AG20443 (cell line): ENCODE results near the gene RAC3.

ENCODE experiments used
- DNase-seq: peaks from one replicate; pipeline ENCODE4 v3.0.0; 2012; ENCODE audit warnings: low spot score, mixed read lengths

RAC3 gene

DNA sequence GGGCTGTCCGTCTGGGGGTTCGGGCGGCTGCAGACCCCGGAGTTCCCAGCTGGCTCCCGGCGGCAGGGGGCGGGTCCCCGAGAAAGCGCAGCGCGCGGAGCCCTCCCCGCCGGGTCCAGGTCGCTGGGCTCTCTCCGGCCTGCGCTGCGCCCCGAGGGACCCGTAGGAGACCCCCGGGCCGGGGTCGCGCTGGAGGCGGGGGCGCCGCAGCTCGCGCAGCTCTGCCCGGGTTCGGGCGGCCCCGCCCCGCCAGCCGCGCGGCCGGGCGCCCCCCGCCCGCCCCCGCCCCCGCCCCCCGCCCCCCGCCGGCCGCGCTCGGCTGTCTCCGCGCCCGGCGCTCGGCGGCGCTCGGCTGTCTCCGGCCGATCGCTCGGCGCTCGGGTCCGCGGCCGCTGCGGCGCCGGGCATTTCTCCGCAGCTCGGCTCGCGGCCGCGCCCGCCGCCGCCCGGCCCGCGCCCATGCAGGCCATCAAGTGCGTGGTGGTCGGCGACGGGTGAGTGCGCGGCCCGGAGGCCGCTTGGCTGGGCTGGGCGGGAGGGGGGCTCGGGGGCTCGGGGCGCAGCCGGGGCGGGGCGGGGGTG lies at the start of gene RAC3:
Gene RAC3, plus strand, starts transcription at position 376 of the 582 bp plus-strand sequence. Its CDS starts 84 bp downstream, at position 460.
- peak; percentile 72 for DNase-seq

DNA sequence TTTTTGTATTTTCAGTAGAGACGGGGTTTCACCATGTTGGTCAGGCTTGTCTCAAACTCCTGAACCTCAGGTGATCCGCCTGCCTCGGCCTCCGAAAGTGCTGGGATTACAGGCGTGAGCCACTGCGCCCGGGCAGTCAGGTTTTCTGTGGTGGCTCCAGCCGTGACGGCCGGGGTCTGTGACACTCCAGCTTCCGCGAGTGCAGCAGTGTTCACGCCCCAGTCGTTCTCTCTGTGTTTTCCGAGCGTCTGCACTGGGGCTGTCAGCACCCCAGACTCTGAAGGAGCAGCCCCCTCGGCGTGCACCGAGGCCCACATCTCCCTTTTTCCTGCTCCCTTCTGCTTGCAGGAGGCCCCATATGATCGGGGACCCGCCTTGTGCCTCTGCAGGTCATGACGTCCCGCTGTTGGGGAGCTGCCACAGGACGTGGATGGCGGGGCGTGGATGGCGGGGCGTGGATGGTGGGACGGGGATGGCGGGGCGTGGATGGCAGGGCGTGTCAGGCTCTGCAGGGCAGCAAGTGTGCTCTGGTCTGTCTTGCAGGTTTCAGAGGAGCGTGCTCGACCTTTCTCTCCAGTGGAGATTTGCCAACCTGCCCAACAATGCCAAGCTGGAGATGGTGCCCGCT lies 48.4 kb upstream of the RAC3 start:
- DNase-seq, result no peak

DNA sequence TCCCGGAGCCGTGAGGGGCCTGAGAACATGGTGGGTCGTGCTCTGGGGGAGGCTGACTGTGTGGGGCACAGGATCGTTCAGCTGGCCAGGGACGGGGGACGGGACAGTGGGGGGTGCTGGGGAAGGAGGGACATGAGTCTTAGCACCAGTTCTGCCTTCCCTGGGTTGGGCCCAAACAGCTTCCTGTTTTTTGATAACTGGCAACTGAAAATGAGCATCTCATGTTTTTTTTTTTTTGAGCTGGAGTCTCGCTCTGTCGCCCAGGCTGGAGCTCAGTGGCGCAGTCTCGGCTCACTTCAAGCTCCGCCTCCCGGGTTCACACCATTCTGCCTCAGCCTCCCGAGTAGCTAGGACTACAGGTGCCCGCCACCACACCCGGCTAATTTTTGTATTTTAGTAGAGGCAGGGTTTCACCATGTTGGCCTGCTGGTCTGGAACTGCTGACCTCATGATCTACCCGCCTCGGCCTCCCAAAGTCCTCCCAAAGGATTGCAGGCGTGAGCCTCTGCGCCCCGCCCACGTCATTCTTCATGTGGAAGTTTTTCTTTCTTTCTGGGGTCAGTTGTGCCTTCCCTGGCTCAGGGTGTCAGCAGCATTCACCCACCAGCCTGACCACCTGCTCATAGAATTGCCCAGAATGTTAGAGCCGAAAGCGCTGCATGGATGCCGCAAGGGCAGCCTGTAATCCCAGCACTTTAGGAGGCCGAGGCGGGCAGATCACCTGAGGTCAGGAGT lies 47.7 kb upstream of the RAC3 start:
- DNase-seq, result no peak

DNA sequence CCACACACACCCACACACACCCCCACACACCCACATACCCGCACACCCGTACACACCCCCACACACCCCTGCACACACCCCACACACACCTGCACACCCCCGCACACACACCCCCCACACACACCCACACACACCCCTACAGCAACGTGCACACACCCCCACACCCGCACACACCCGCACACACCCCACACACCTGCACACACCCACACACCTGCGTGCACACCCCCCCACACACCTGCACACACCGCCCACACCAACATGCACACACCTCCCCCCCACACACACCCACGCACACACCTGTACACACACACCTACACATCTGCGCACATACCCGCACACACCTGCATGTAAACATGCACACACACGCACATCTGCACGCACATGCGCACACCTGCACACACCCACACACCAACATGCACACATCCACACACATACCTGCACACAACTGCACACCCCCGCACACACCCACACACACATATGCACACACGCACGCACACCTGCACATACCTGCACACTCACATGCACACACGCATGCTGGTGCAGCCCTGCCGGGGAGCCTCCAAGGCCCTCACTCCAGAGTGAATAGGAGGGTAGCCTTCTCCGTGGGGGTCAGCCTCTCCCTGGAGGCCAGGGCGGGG lies 46.6 kb upstream of the RAC3 start:
- DNase-seq, result no peak

DNA sequence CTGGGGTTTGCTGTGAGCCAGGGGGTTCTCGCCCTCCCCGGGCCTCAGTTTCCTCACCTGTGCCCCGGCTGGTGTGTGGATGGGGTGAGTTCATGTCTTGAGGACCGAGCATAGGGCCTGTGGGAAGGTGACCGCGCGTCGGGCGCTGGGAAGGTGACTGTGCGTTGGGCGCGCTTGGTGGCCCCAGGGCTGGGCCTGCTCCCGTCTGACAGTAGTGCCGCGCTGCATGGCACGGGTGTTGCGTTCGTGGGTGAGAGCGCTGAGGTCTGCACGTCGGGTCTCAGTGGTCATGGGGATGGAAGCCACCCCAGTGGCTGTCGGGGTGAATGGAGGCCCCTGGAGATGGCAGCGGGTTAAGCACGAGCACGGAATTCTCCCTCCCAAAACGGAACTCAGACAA lies 44.9 kb upstream of the RAC3 start:
- DNase-seq, result no peak

DNA sequence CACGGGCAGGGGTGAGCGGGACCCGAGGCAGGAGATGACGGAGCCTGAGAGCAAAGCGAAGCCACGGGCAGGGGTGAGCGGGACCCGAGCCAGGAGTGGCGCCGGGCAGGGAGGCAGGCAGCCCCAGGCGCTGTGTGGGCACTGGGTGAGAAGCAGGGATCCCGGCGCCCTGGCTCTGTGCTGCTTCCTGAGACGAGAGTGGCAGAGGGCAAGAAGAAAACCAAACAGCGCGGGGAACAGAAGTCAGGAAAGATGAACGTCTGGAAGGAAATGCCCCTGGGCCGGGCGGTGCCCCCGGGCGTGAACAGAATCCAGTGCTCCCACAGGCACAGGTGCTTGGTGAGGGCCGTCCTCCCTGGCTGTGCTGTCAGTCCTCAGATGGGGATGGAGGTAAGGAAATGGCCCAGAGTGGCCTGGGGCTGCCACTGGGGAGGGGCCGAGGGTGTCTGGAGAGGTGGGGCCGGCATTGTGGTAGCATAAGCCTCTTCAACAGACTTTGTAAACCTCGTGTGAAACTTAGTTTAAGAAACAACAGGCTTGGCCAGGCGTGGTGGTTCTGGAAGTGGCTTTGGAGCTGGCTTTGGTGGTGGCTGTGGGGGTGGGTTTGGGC lies 44.2 kb upstream of the RAC3 start:
- DNase-seq, result no peak

DNA sequence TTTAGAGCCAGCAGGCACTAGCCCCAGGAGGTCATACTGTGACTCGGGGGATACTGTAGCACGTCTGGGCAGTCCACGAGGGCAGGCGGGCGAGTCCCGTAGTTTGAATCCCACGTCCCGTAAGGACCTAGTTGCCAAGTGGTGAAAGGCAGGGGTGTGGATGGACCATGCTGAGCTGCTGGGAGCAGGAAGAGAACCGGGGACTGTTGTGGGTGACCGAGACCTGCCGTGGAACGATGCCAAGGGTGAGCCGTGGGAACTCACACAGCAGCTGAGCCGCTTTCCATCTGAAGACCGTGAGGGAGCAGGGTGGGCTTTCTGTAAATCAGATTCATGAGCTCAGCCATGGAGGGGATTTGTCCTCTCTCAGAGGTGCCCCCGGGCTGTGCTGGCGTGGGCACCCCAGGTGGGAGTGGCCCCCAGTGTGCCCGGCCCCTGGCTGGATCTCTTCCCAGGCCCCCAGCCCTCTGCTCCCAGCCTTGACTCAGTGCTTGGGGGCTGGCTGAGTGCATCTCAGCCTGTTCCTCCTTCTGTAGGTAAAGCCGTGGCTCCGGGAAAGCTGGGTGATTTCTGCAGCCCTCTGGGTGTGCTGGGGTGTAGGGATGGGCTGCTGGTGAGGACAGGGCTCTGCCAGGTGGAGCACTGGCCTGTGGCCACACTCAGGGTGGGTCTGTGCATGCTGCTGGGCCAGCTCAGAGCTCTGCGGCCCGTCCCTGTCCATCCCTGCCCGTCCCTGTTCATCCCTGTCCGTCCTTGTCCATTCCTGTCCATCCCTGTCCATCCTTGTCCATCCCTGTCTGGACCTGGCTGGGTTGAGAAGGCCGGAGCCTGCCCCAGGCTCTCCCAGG lies 40.4 kb upstream of the RAC3 start:
- DNase-seq, result no peak

DNA sequence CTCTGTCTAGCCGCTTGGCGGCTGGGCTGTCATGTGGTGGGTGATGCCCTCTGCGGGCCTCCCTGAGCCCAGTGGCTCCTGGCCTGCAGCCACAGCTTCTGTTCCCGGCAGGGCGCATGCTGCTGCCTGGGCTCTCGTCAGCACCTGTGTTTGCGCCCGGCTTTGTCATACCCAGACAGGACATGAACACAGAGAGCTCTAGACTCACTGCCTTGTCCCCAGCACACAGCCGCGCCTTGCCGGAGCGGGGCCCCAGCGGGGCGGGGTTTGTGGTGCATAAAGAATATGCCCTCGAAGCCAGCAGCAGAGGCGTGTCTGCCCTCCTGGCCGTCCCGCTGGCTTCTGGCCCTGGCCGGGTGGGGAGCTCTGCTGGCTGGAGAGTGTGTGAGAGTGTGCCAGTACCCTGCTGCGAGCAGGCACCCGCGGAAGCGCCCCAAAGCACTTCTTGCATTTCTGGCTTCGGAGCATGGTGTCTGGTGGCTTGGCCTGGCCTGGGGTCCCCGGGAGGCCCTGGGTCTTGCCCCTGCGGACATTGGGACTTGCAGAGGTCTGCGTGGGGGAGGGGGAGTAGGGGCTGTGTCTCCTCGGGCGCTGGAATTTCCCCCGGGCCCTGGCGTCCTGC lies 39.7 kb upstream of the RAC3 start:
- peak; percentile 92 for DNase-seq

DNA sequence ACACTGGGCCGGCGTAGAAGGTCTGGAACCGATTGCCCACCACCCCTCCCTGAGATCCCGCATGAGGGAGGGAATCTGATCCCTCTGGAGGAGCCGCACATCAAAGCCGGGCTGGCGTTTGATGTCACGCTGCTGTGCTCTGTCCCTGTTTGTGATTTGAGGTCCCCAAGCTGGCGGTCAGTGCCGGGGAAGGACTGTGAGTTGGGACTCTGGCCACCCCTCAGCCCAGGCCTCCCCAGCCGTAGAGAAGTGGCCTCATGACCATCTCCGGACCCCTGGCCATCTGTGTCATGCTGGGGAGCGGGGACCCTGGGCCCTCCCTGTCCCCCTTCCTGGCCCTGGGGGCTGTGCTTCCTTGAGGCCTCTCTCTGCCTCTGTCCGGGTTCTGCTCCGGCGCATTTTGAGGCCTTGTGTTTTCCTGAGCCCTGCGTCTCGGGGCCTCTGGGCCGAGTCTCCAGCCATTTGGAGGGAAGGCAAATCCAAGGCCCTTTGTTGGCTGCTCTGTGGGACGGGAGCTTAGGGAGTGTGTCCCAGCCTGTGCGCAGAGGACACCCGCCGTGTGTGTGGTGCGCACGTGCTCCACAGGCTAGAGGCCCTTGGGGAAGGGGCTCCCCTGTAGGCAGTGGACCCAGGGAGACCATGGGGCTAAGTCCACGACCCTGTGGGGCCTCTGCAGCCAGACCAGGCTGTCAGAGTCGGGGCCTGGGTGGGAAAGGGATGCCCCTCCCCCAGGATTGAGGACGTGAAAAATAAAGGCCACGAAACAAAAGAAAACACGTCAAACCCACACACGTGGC lies 39.0 kb upstream of the RAC3 start:
- no peak for DNase-seq

DNA sequence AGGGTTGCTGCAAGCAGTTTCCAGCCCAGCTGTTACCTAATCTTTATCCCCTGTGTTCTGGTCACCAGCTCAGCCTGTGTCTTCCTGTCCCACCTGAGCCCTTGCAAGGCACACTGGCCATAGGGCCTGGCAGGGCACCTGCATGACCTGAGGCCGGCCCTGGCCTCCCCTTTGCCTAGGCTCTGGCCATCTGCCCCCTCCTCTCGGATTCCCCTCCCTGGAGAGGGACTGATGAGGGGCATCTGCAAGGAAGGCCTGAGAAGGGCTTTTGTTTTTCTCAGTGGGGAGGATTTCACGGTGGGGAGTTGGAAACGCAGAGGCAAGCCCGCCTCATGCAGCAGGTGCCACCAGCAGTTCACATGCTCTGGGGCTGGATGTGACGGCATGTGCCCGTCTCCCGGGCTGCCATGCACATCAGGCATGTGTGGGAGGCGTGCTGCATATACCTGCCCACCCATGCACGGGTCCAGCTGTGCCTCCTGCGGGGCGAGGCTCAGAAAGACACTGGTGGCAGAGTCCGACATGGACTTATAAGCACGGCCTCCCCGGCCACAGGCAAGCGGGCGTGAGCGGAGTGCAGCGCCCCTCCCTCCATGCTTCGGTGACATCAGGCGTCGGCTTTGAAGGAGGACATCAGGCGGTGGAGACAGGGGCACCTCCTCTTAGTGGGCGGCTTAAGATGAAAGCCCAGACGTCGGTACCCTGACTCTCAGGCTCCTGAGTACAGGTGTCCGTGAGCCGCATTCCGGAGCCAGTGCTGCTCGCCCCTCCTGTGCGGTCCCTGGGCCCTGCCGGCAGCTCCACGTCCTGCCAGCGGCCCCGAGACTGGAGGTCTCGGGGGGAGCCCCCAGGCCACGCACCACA lies 37.5 kb upstream of the RAC3 start:
- DNase-seq, result no peak

DNA sequence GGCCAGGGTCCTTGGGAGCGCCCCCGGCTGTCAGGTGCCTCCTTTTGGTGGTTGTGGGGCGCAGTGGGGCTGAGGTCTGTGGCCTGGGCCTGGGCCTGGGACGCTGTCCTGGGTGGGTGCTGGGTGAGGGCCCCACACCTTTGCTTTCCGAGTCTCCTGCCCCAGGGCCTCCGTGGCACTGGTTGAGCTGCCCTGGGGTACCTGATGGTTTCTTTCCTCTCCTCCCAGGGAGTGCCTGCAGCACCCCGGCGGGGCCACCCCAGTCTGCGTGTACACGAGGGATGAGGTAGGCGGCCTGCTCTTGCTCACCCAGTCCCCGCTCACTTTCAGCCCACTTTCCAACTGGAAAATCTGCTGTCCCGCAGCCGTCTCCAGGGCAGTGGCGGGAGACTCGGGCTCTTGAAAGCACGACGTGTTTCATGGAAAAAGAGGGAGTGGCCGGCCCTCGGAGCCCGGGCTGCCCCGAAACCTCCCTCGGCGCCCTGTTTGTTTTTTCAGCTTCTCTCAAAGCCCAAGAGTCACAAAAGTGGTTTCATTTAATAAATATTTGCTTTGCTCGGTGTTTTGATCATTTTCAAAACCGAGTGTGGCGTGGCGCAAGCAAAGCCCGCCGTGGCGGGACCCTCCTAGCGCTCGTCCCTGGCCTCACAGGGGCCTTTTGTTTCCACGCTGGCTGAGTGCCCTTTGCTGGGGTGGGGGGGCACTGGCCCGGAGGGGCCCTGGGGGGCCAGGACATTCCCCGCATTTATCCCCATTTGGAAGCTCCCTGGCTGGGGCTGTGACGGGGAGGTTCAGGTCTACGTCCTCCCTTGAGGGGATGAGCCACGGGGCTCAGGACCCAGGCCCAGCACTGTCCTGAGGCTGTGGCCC lies 36.6 kb upstream of the RAC3 start:
- no peak for DNase-seq

DNA sequence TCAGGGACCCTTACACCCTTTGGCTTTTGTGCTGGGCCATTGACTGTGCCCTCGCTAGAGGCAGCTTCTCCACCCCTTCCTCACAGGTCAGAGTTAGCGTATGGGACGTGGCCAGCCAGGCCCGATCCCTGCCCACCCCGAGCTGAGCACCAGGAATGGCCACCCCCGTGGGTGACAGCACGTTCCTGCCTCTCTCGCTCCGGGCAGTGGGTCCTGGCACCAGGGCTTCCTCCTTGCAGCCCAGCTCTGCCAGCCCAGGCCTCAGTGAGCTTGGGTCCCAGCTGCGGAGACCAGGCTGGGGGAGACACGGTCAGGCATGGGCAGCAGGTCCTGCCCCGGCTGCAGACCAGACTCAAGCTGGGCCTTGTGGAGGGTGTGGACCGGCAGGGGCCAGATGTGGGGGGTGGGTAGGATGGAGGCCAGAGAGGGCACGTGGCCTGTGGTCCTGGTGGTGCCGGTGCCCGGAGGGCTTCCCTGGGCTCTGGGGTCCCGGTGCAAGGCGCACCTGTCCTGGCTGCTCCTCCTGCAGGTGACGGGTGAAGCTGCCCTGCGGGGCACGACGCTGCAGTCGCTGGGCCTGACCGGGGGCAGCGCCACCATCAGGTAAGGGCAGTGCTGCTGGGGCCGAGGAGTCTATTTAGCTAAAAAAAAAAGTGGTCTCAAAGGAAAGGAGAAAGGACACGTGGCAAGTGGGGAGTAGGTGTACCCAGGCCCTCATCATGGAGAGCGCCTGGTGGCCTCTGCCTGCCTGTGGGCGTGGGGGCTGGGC lies 35.8 kb upstream of the RAC3 start:
- no peak for DNase-seq

DNA sequence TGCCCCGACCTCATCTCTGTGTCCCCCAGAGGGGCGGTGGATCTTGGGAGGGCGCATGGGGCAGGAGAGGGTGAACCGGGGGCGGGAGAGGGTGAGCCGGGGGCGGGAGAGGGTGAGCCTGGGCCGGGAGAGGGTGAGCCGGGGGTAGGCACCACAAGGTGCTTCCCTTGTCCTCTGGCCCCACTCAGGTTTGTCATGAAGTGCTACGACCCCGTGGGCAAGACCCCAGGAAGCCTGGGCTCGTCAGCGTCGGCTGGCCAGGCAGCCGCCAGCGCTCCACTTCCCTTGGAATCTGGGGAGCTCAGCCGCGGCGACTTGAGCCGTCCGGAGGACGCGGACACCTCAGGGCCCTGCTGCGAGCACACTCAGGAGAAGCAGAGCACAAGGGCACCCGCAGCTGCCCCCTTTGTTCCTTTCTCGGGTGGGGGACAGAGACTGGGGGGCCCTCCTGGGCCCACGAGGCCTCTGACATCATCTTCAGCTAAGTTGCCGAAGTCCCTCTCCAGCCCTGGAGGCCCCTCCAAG lies 35.2 kb upstream of the RAC3 start:
- DNase-seq, result no peak

DNA sequence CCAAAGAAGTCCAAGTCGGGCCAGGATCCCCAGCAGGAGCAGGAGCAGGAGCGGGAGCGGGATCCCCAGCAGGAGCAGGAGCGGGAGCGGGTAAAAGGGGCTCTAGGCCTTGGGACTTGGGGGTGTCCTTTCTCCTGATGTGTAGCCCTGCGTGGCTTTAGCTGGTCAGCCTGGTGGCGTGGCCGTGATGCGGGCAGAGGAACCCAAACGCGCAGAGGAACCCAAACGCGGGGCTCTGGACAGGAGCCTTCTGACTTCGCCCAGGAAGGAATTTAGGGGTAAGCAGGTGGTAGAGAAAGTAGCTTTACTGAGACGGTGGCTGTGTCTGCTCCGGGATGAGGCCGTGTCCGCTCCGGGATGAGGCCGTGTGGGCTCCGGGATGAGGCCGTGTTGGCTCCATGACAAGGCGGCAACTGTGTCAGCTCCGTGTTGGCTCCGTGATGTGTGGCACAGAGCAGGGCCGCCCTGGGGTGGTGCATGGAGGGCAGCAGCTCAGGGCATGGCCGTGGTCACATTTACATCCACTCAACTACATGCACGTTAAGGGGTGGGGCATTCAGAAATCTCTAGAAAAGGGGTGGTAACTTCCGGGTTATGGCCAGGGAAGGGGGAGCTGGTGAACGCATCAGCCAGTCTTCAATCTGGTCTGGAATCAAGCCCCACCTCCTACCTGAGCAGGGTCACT lies 34.6 kb upstream of the RAC3 start:
- DNase-seq, result no peak

DNA sequence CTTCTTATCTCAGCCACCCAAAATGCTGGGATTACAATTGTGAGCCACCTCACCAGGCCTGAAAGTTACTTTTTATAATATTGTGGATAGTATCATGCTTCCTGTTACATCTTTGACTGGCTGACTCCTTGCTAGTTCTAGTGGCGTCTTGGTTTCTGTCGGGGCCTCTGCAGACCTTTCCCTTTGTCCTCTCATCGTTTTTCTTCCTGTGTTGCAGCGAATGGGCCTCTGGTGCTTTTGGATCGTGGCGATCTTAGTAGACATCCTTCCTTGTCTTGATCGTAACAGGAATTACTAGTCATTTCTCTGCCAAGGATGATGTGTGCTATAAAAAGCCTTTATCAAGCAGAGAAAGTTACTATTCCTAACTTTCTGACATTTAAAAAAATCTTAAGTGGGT lies 33.3 kb upstream of the RAC3 start:
- no peak for DNase-seq

DNA sequence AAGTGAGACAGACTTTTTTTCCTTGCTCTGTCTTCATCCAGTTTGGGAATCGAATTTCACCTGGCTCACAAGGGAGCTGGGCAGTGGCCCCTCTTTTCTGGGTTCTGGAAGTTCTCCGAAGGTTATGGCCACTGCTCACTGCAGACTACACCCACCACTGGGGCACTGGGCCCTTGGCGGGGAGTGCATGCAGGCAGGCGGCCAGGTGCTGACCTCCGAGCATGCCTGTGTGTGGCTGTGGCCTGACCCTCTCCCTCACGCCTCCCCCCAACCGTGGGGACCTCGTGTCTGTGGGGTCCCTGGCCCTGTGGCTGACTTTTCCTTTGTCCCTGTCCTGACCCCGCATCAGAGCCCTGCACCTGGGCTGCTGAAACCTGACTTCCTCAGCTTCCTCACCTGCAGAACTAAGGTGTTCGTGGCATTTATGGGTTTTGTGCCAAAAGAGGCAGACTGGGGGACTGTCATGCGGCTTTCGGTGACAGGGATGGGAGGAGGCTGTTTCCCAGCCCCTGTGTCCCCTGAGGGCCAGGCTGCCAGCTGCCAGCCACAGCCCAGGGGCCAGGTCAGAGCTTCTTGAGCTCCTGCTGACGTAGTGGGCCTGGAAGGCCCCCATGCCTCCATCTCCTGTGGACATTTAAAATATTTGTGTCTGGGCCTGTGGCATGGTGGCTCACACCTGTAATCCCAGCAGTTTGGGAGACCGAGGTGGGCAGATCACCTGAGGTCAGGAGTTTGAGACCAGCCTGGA lies 32.6 kb upstream of the RAC3 start:
- no peak for DNase-seq
